Measurements from ENCODE around the gene BCL7C. TPM values are rescaled to one million over a fixed set of nuclear protein-coding genes. Genes with fewer than 3 reads are reported as not detected.

The BCL7C gene
- total RNA-seq, 2 donors from 2014 or later, result 64.7 to 67.6 TPM

DNA sequence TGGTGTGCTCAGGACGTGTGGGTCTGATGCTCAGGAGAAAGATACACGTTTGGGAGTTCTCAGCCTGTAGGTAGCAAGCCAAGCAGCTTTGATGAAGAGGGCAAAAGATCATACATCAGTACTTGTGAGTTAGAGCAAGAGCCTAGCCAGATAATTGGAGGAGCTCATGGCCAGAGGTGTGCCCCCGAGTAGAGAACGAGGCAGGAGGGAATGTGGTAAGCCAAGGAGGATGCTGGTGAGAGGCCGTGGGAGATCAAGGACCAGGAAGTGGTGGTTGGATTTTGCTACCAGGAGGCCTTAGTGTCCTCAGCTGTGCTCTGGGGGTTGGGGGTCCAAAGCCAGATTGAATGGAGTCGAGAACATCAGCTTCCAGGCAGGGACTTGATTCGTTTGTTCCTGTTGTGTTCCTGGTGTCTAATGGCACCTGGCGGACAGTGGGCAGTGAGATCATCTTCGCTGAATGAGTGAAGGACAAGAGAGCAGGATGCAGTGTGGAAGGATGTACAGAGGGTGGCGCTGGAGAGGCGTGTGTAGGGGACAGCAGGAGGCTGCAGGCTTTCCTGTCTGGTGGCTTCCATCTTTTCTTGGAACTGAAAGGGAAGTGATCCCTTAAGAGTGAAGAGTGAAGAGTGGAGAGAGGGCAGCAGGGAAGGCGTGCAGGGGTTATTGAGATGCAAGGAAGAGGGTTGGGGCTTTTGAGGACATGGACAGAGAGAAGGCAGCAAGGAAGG lies 41.1 kb upstream of the BCL7C start:
- H3K27me3 Mint-ChIP-seq (ENCODE audit: insufficient read depth), result no peaks in the 10 kb centered on the region
- H3K9me3 Mint-ChIP-seq, result no peaks in the 10 kb centered on the region
- H3K4me1 Mint-ChIP-seq, result no peaks in the 10 kb centered on the region
- TF ChIP-seq, protein P1, sequence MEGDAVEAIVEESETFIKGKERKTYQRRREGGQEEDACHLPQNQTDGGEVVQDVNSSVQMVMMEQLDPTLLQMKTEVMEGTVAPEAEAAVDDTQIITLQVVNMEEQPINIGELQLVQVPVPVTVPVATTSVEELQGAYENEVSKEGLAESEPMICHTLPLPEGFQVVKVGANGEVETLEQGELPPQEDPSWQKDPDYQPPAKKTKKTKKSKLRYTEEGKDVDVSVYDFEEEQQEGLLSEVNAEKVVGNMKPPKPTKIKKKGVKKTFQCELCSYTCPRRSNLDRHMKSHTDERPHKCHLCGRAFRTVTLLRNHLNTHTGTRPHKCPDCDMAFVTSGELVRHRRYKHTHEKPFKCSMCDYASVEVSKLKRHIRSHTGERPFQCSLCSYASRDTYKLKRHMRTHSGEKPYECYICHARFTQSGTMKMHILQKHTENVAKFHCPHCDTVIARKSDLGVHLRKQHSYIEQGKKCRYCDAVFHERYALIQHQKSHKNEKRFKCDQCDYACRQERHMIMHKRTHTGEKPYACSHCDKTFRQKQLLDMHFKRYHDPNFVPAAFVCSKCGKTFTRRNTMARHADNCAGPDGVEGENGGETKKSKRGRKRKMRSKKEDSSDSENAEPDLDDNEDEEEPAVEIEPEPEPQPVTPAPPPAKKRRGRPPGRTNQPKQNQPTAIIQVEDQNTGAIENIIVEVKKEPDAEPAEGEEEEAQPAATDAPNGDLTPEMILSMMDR (conservative IDR thresholded peaks at IDR 0.05), result peak; percentile 79
- no peak overlapping the region for H3K4me3 Mint-ChIP-seq
- Histone ChIP-seq H3K27me3 (ENCODE audit: control insufficient read depth, insufficient read depth, low read length, poor library complexity, severe bottlenecking) (no peaks in the 10 kb centered on the region), H3K4me3 (ENCODE audit: low read length) (no peak overlapping the region), H3K27ac (ENCODE audit: low read depth, low read length) (no peak overlapping the region), H3K9me3 (ENCODE audit: control insufficient read depth, low read length) (no peaks in the 10 kb centered on the region), H3K4me1 (ENCODE audit: control insufficient read depth, insufficient read depth, low read length) (no peaks in the 10 kb centered on the region), H3K9ac (ENCODE audit: extremely low read depth, low read length, poor library complexity, severe bottlenecking) (no peak overlapping the region), H3K36me3 (ENCODE audit: control insufficient read depth, insufficient read depth, low read length) (peaks cover 71% of the 10 kb centered on the region)
- H3K27ac Mint-ChIP-seq, result peak overlapping the region; percentile 76
- 80 to 86% methylated on average over 8 to 12 of the region's 12 CpGs for WGBS, 2 experiments (ENCODE audit: insufficient coverage in 1 of 2, insufficient read length in 1 of 2)
- H3K36me3 Mint-ChIP-seq (ENCODE audit: low read depth), result peaks cover 60% of the 10 kb centered on the region
- peak; percentile 92 for DNase-seq

DNA sequence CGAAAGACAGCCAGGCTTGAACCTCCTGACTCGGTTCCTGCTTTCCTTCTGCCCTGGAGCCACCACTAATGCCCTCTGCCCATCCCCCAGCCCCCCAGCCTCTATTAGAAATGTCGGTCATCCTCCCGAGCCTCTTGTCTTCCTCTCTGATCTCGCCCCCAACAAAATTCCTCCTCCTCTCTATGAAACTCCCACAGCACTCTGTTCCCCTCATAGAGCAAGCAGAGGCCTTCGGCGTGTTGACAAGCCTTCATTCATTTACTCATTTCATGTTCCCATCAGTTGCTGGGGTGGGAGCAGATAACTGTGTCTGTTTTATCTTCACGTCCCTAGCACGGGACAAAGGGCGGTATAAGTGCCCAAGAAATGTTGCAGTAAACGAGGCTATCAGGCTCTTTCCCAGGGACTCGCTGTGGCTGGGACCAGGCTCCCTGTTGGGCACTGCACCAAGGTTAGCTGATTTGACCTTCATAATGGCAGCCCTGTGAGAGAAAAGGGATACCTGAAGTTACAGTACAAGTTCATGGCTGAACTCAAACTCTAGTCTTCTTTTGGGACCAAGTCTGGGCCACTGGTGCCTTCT lies 37.3 kb upstream of the BCL7C start:
- WGBS, 2 experiments (ENCODE audit: insufficient coverage in 1 of 2, insufficient read length in 1 of 2), result 77 to 84% methylated on average over 10 to 12 of the region's 12 CpGs
- H3K4me3 ChIP-seq (ENCODE audit: low read length), result no peak overlapping the region
- TF ChIP-seq, protein P1 (conservative IDR thresholded peaks at IDR 0.05), result no peak
- H3K27me3 ChIP-seq (ENCODE audit: control insufficient read depth, insufficient read depth, low read length, poor library complexity, severe bottlenecking), result no peaks in the 10 kb centered on the region
- no peaks in the 10 kb centered on the region for H3K27me3 Mint-ChIP-seq (ENCODE audit: insufficient read depth)
- no peak overlapping the region for H3K4me3 Mint-ChIP-seq
- H3K36me3 ChIP-seq (ENCODE audit: control insufficient read depth, insufficient read depth, low read length), result peaks cover 61% of the 10 kb centered on the region
- no peaks in the 10 kb centered on the region for H3K4me1 ChIP-seq (ENCODE audit: control insufficient read depth, insufficient read depth, low read length)
- no peak overlapping the region for H3K27ac ChIP-seq (ENCODE audit: low read depth, low read length)
- H3K9ac ChIP-seq (ENCODE audit: extremely low read depth, low read length, poor library complexity, severe bottlenecking), result no peak overlapping the region
- DNase-seq, result no peak
- no peak overlapping the region for H3K27ac Mint-ChIP-seq
- H3K9me3 ChIP-seq (ENCODE audit: control insufficient read depth, low read length), result no peaks in the 10 kb centered on the region
- no peaks in the 10 kb centered on the region for H3K9me3 Mint-ChIP-seq
- peaks cover 47% of the 10 kb centered on the region for H3K36me3 Mint-ChIP-seq (ENCODE audit: low read depth)
- peaks cover 5% of the 10 kb centered on the region for H3K4me1 Mint-ChIP-seq

DNA sequence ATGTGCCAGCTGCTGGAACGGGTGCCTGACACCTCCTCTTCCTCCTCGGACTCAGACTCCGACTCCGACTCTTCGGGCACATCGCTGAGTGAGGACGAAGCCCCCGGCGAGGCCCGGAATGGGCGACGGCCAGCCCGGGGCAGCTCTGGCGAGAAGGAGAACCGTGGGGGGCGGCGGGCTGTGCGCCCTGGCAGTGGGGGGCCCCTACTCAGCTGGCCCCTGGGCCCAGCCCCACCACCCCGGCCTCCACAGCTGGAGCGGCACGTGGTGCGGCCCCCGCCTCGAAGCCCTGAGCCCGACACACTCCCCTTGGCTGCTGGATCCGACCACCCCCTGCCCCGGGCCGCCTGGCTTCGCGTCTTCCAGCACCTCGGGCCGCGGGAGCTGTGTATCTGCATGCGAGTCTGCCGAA lies 36.3 kb upstream of the BCL7C start:
- no peaks in the 10 kb centered on the region for H3K27me3 Mint-ChIP-seq (ENCODE audit: insufficient read depth)
- H3K9me3 ChIP-seq (ENCODE audit: control insufficient read depth, low read length), result no peaks in the 10 kb centered on the region
- H3K9me3 Mint-ChIP-seq, result no peaks in the 10 kb centered on the region

More for the DNA sequence above, 36.3 kb upstream of the BCL7C start:
- no peak overlapping the region for H3K27ac ChIP-seq (ENCODE audit: low read depth, low read length)
- no peaks in the 10 kb centered on the region for H3K27me3 ChIP-seq (ENCODE audit: control insufficient read depth, insufficient read depth, low read length, poor library complexity, severe bottlenecking)
- H3K4me3 ChIP-seq (ENCODE audit: low read length), result no peak overlapping the region
- 98 to 99% methylated on average over 16 to 35 of the region's 35 CpGs for WGBS, 2 experiments (ENCODE audit: insufficient coverage in 1 of 2, insufficient read length in 1 of 2)
- H3K9ac ChIP-seq (ENCODE audit: extremely low read depth, low read length, poor library complexity, severe bottlenecking), result no peak overlapping the region
- H3K4me3 Mint-ChIP-seq, result no peak overlapping the region
- H3K4me1 ChIP-seq (ENCODE audit: control insufficient read depth, insufficient read depth, low read length), result no peaks in the 10 kb centered on the region
- DNase-seq, result peak; percentile 34
- H3K36me3 ChIP-seq (ENCODE audit: control insufficient read depth, insufficient read depth, low read length), result peaks cover 53% of the 10 kb centered on the region
- TF ChIP-seq, protein P1 (conservative IDR thresholded peaks at IDR 0.05), result no peak
- H3K36me3 Mint-ChIP-seq (ENCODE audit: low read depth), result peaks cover 40% of the 10 kb centered on the region
- H3K4me1 Mint-ChIP-seq, result peaks cover 9% of the 10 kb centered on the region
- H3K27ac Mint-ChIP-seq, result no peak overlapping the region

Measured in endodermal cell (in vitro differentiated cells).